ENCODE results near the gene MATN1. TPM values are rescaled to one million over a fixed set of nuclear protein-coding genes. Genes with fewer than 3 reads are reported as not detected.
A peak's percentile ranks its signal among the peaks of the same experiment; 100 is the strongest.

The MATN1 gene
- total RNA-seq, 1 experiment from 2014 or later = 0.24 TPM

DNA sequence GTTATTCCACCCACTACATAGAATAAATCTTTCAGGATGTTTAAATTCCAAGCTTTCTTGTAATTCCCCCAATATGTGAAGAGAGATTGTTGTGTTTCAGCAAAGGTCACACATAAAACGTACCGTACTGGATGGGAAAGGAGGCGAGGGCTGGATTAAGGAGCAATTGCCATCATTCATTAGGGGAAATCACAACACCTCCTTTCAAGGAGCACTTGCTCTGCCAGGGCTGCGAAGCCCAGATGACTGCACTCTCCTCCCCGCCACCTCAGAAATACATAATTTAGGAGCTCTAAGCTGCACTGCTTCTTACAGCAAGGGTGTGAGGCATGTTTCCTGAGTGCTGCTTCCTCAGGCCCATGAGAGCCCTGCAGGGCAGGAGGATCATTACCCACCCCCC is 29.6 kb downstream of the MATN1 start (continued):
- TF ChIP-seq, protein P1, sequence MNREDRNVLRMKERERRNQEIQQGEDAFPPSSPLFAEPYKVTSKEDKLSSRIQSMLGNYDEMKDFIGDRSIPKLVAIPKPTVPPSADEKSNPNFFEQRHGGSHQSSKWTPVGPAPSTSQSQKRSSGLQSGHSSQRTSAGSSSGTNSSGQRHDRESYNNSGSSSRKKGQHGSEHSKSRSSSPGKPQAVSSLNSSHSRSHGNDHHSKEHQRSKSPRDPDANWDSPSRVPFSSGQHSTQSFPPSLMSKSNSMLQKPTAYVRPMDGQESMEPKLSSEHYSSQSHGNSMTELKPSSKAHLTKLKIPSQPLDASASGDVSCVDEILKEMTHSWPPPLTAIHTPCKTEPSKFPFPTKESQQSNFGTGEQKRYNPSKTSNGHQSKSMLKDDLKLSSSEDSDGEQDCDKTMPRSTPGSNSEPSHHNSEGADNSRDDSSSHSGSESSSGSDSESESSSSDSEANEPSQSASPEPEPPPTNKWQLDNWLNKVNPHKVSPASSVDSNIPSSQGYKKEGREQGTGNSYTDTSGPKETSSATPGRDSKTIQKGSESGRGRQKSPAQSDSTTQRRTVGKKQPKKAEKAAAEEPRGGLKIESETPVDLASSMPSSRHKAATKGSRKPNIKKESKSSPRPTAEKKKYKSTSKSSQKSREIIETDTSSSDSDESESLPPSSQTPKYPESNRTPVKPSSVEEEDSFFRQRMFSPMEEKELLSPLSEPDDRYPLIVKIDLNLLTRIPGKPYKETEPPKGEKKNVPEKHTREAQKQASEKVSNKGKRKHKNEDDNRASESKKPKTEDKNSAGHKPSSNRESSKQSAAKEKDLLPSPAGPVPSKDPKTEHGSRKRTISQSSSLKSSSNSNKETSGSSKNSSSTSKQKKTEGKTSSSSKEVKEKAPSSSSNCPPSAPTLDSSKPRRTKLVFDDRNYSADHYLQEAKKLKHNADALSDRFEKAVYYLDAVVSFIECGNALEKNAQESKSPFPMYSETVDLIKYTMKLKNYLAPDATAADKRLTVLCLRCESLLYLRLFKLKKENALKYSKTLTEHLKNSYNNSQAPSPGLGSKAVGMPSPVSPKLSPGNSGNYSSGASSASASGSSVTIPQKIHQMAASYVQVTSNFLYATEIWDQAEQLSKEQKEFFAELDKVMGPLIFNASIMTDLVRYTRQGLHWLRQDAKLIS (CRISPR knock-in tag; IDR thresholded peaks at IDR 0.05; ENCODE audit: borderline replicate concordance) = no peak

- no peaks in the 10 kb centered on the region; the same call in 1 of the 2 replicates for H3K27me3 Mint-ChIP-seq (ENCODE audit: low read depth)
- peaks cover 34% of the 10 kb centered on the region for H3K4me1 Mint-ChIP-seq
- ChIA-PET CTCF (interaction anchor here (0.7 kb wide), 1 partner anchor 482 kb away, joined by 3 read pairs; no protein-coding TSS in a partner anchor), POLR2A (no interaction called here)
- no peak for DNase-seq (ENCODE audit: low spot score)
- no peak for TF ChIP-seq HMGA2 (CRISPR knock-in tag; IDR thresholded peaks at IDR 0.05)
- H3K27ac Mint-ChIP-seq = no peak overlapping the region
- no peaks in the 10 kb centered on the region for H3K9me3 Mint-ChIP-seq
- no peak overlapping the region for H3K4me3 Mint-ChIP-seq
- ATAC-seq = no peak
- H3K36me3 Mint-ChIP-seq = no peaks in the 10 kb centered on the region
Observed at GRCh38 chr1:30693366-30693765, 30.0 kb downstream of the MATN1 start.

- ChIA-PET POLR2A (no interaction called here), CTCF (no interaction called here)
- no peak overlapping the region; the same call in 1 of the 2 replicates for H3K27ac Mint-ChIP-seq
- DNase-seq (ENCODE audit: low spot score) (no peak), ATAC-seq (no peak)
- peaks cover 33% of the 10 kb centered on the region for H3K4me1 Mint-ChIP-seq
- H3K9me3 Mint-ChIP-seq = no peaks in the 10 kb centered on the region
- no peak overlapping the region for H3K4me3 Mint-ChIP-seq
- H3K36me3 Mint-ChIP-seq = no peaks in the 10 kb centered on the region
- no peaks in the 10 kb centered on the region; the same call in 1 of the 2 replicates for H3K27me3 Mint-ChIP-seq (ENCODE audit: low read depth)
- no peak for TF ChIP-seq ZNF232 (CRISPR knock-in tag; IDR thresholded peaks at IDR 0.05)
- TF ChIP-seq, protein P2, sequence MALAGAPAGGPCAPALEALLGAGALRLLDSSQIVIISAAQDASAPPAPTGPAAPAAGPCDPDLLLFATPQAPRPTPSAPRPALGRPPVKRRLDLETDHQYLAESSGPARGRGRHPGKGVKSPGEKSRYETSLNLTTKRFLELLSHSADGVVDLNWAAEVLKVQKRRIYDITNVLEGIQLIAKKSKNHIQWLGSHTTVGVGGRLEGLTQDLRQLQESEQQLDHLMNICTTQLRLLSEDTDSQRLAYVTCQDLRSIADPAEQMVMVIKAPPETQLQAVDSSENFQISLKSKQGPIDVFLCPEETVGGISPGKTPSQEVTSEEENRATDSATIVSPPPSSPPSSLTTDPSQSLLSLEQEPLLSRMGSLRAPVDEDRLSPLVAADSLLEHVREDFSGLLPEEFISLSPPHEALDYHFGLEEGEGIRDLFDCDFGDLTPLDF (CRISPR knock-in tag; IDR thresholded peaks at IDR 0.05) = no peak
Observed at GRCh38 chr1:30692948-30693301, 30.5 kb downstream of the MATN1 start.

- Mint-ChIP-seq H3K36me3 (no peaks in the 10 kb centered on the region), H3K27ac (no peak overlapping the region), H3K9me3 (no peaks in the 10 kb centered on the region), H3K27me3 (ENCODE audit: low read depth) (peaks cover 2% of the 10 kb centered on the region), H3K4me3 (no peak overlapping the region), H3K4me1 (peaks cover 34% of the 10 kb centered on the region)
- CTCF ChIA-PET = interaction anchor here (1.3 kb wide), 1 partner anchor 15 kb away, joined by 3 read pairs; no protein-coding TSS in a partner anchor
- POLR2A ChIA-PET = no interaction called here
- ATAC-seq (no peak), DNase-seq (ENCODE audit: low spot score) (no peak)
- TF ChIP-seq, protein P3, sequence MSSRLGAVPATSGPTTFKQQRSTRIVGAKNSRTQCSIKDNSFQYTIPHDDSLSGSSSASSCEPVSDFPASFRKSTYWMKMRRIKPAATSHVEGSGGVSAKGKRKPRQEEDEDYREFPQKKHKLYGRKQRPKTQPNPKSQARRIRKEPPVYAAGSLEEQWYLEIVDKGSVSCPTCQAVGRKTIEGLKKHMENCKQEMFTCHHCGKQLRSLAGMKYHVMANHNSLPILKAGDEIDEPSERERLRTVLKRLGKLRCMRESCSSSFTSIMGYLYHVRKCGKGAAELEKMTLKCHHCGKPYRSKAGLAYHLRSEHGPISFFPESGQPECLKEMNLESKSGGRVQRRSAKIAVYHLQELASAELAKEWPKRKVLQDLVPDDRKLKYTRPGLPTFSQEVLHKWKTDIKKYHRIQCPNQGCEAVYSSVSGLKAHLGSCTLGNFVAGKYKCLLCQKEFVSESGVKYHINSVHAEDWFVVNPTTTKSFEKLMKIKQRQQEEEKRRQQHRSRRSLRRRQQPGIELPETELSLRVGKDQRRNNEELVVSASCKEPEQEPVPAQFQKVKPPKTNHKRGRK (CRISPR knock-in tag; IDR thresholded peaks at IDR 0.05; ENCODE audit: borderline replicate concordance) = peak; percentile 85; the same call in 1 of the 2 replicates
- TF ChIP-seq STAT6 (CRISPR knock-in tag; conservative IDR thresholded peaks at IDR 0.05; ENCODE audit: low read depth) = no peak
- TF ChIP-seq, protein P1 (CRISPR knock-in tag; IDR thresholded peaks at IDR 0.05; ENCODE audit: borderline replicate concordance) = no peak
Observed at GRCh38 chr1:30692201-30692947, 31.0 kb downstream of the MATN1 start.

All from WTC11 (cell line).